ENCODE results near the gene TICAM1. TPM values are rescaled to one million over a fixed set of nuclear protein-coding genes. Genes with fewer than 3 reads are reported as not detected.

The TICAM1 gene
- total RNA-seq, 2 donors from 2014 or later: 14.0 to 27.2 TPM

DNA sequence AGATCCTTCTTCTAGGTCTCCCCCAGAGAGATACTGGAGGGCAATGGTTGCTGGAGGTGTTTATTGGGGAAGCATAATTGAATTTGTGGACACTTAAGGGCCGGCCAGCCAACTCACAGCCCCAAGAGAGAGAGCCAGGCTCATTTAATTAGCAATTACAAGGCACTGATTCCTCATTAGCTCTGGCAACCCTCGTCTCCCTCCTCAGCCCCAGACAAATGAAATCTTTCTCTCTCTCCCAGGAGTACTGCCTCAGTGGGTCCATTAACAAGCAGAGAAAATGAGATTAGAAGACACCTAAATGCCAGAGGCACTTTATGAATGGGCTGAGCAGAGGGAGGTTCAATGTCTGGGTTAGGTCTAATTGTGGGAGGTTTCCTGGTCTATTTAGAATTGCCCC lies 58.9 kb downstream of the TICAM1 start:
- Histone ChIP-seq H3K4me3 (no peak overlapping the region), H3K4me1 (no peaks in the 10 kb centered on the region), H3K36me3 (no peaks in the 10 kb centered on the region), H3K9ac (ENCODE audit: low read depth in 2 of 2, low read length in 2 of 2) (no peak overlapping the region), H3K27me3 (no peaks in the 10 kb centered on the region), H3K9me3 (no peaks in the 10 kb centered on the region), H3K27ac (no peak overlapping the region)
- intact Hi-C loops (cut with DNase I): no loop called here
- TF ChIP-seq CTCF (IDR thresholded peaks at IDR 0.05): no peak
- DNase-seq: no peak

- intact Hi-C loops (cut with DNase I): no loop called here
- DNase-seq: peak; percentile 86
- H3K9ac ChIP-seq (ENCODE audit: low read depth in 2 of 2, low read length in 2 of 2): no peak overlapping the region
- no peak overlapping the region for H3K4me3 ChIP-seq
- H3K4me1 ChIP-seq: no peaks in the 10 kb centered on the region
- TF ChIP-seq CTCF (IDR thresholded peaks at IDR 0.05): no peak
- H3K27me3 ChIP-seq: no peaks in the 10 kb centered on the region
- no peaks in the 10 kb centered on the region for H3K9me3 ChIP-seq
- no peaks in the 10 kb centered on the region for H3K36me3 ChIP-seq
- no peak overlapping the region for H3K27ac ChIP-seq
Observed at GRCh38 chr19:4768934-4769777, 62.4 kb downstream of the TICAM1 start.

Small RNAs within 50 kb of the gene (microRNA-seq; reads per million reads assigned to microRNA genes)
- gene MIR7-3: 3.3 reads per million

Other genes starting within 250 kb of the TICAM1 start
- gene TNFAIP8L1, start 192.2 kb downstream of the TICAM1 start, total RNA-seq: 10 to 100 TPM; 14.2 to 24.1 TPM
- gene MYDGF, start 161.4 kb downstream of the TICAM1 start, total RNA-seq: 100 to 1,000 TPM; 108 to 182 TPM
- gene DPP9, start 107.9 kb downstream of the TICAM1 start, total RNA-seq: 100 to 1,000 TPM in 1 of 2 donors, 10 to 100 TPM in 1; 56.3 to 100 TPM
- gene FEM1A, start 40.0 kb downstream of the TICAM1 start, total RNA-seq: 10 to 100 TPM; 10.4 to 13.3 TPM
- gene PLIN3, start 36.0 kb upstream of the TICAM1 start, total RNA-seq: 100 to 1,000 TPM; 110 TPM
- under 1 TPM in 1 of 2 donors, not detected in 1; 0.15 TPM for gene ARRDC5, start 71.2 kb upstream of the TICAM1 start, total RNA-seq
- gene UHRF1, start 77.8 kb upstream of the TICAM1 start, total RNA-seq: 10 to 100 TPM in 1 of 2 donors, 1 to 10 TPM in 1; 6.3 to 48.5 TPM
- gene KDM4B, start 137.4 kb upstream of the TICAM1 start, total RNA-seq: 10 to 100 TPM; 35.2 to 52.9 TPM

All from colonic mucosa (tissue), 4 donors.